ENCODE measurements around the gene CAMK2G.
"Not testable (repeated sequence)": the region's sequence is repeated elsewhere in the genome, so short reads cannot be mapped to it uniquely, and the experiment has no call there.

CAMK2G gene

DNA sequence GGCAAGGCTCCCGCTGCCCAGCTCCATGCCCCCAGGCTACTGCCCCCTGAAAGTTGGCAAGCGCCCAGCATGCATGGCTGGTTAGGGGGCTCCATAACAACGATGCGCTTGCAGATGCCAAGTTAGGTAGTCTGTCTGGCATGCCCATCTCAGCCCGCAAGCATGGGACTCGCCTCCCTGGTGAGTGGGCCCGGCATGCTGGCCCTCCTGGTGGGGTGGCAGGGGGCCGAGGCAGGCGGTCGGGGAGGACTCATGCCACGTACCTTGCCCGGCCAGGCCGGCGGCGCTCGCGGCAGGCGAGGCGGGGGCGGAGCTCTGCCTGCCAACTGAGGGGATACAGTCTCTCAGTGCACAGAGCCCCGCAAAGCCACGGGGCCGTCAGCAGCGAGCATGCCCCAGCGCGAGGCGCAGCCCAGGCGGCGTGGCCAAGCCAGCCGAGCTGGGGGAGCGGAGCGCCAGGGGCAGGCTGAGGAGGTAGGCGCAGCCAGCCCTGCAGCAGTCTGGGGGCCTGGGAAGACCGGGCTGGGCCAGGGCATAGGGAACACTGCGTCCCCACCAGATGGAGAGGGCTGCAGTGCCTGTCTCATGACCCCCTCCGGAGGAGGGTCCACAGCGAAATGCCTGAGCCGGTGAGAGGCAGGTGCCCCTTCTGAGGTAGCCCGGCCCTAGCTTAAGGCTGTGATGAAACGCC is 34.9 kb downstream of the CAMK2G start:
- no peak for DNase-seq (ENCODE audit: low read depth)

DNA sequence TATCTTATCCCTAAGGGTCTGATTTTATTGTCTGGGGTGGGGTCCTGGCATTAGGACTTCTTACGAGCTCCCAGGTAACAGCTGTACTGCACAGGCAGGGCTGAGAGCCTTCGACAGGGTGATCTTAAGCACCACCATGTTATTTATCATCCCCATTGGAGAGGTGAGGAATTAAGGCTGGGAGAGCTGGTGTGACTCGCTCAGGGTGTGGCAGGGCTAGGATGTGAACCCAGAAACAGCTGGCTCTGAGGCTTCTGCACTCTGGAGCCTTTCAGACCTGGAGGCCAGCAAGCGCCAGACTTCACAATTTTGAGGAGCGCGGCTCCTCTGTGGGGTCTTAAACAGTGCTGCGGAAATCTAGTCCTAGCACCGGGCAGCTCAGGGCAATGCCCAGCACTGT is 35.5 kb downstream of the CAMK2G start:
- DNase-seq (ENCODE audit: low read depth): no peak

DNA sequence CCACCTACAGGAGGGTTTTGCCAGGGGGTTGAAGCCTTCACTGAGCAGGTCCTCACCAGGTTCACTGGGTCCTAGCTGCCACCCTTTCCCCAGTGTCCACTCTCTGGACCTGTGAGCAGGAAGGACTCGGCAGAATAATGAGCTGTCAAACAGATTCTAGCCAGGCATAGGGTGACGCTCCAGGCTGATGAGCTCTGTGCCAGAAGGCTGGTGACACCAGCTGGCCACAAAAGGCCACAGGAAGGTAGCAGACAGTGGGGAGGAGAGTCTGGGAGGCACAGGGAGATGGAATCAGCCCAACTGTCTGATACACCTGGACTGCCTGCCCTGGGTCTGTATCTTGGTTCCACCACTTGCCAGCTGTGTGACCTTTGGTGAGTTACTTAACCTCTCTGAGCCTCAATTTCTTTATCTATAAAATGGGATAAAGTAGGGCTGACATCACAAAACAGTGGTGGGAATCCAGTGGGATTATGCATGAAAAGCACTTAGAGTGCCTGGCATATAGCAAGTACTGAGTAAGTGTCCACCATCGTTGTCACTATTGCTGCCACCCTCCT is 36.3 kb downstream of the CAMK2G start:
- DNase-seq (ENCODE audit: low read depth): no peak

GRCh38 chr10:73837072-73837471 is 37.3 kb downstream of the CAMK2G start:
- DNase-seq (ENCODE audit: low read depth): no peak

- DNase-seq (ENCODE audit: low read depth): no peak
These were observed 37.9 kb downstream of the CAMK2G start for GRCh38 chr10:73836427-73836980.

DNA sequence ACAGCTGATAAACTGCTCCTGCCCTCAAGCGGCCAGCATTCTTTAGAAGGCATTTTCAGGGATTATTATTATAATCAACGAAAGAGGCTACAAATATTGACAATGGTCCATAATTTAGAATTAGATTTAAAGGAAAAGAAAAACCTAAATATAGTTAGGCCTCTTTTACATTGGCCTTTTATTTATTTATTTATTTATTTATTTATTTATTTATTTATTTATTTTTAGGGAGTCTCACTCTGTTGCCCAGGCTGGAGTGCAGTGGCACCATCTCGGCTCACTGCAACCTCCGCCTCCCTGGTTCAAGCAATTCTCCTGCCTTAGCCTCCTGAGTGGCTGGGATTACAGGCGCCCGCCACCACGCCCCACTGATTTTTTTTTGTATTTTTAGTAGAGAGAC is 45.3 kb downstream of the CAMK2G start:
- DNase-seq (ENCODE audit: low read depth): not testable (repeated sequence)

DNA sequence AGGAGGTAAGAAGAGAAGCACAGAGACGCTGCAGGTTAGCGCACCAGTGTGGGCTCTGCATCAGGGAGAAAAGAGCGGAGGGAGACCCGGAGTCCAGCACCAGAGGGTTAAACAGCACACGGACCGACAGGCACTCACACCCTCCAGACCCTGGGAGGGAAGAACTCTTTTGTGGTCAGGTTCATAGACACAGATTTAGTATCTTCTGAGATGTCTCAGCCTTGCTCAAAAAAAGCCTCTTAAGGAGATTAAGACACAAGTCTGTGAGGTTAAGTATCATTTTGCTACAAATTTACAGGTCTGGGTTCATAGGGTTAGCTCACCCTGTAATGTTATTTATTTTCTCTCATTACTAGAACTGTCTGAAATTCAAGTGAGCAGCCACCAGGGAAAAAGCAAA is 46.2 kb downstream of the CAMK2G start:
- DNase-seq (ENCODE audit: low read depth): no peak

GRCh38 chr10:73827346-73828089 is 46.8 kb downstream of the CAMK2G start:
- no peak for DNase-seq (ENCODE audit: low read depth)

GRCh38 chr10:73824146-73824725 is 50.1 kb downstream of the CAMK2G start:
- no peak for DNase-seq (ENCODE audit: low read depth)

DNA sequence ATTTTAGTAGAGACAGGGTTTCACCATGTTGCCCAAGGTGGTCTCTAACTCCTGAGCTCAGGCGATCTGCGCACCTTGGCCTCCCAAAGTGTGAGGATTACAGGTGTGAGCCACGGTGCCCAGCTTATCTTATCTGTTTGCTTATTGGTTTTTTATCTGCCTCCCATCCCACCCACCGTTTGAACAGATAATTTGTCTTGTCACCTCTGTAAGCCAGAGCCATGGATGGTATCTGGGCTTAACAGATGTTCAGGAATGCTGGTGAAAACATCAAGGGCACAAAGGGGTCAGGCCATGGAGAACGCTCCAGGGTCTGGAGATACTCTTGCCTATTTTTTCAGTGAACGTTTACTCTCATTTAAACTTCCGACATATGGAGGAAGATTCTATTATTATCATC is 51.0 kb downstream of the CAMK2G start:
- DNase-seq (ENCODE audit: low read depth): no peak

DNA sequence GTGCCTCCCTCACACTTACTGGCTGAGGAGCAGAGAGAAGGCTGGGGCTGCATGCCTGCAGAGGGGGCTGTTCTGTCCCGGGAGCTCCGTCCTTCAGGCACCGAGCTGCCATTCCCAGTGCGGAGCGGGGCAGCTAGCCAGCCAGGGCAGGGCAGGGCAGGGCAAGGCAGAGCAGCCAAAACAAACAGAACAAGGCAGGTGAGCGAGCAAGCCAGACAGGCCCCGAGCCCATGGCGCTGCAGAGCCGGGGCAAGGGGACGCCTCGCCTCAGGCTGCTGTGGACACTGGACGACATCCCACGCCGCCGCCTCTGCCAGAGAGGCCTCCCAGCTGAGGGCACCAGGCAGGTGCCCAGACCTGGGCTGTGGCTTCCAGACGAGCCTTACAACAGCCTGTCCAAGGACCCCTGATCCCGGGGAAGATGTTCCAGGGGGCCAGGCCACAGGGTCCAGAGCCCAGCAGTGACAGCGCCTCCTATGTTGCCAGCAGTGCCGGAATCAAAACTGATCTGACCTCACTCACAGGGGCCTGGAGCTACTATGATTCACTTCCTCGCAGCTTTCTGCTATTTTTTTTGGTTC is 54.8 kb downstream of the CAMK2G start:
- DNase-seq (ENCODE audit: low read depth): no peak

DNA sequence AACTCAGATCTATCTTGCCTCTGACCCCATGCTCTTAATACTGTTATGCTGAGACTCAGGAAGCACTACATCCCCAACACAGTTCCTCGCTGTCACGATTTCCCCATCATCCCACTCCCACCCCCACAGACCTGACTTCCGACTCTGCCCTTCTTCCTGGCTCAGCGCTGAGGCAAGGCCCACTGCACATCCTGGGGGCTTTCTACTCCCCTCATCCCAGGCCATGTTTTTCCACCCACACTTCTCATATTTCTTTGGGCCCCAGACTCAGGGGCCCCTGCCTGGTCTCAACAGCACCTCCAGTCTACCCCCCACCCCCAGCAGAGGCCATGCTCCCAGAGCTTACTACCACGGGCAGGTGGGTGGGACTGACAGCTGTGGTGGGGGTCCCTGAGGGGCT is 55.3 kb downstream of the CAMK2G start:
- no peak for DNase-seq (ENCODE audit: low read depth)

DNA sequence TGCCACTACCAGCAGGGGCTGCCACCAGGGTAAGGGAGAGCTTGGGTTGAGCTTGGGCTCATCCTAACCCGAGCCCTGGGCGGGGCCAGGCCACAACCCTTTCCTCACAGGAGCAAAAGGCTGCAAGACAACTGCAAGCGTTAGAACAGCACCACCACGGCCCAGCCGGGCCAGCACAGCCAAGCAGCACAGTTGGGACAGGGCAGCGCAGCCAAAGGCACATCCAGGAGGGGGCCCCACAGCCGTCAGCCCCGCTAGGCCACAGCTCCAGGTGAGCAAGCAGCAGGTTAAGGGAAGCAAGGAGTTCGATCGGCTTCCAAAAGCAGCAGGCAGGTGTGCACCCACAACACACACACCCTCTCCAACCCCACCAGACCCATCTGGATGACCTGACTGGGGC is 56.0 kb downstream of the CAMK2G start:
- no peak for DNase-seq (ENCODE audit: low read depth)

- no peak for DNase-seq (ENCODE audit: low read depth)
These were observed 56.5 kb downstream of the CAMK2G start for GRCh38 chr10:73817826-73818225.

DNA sequence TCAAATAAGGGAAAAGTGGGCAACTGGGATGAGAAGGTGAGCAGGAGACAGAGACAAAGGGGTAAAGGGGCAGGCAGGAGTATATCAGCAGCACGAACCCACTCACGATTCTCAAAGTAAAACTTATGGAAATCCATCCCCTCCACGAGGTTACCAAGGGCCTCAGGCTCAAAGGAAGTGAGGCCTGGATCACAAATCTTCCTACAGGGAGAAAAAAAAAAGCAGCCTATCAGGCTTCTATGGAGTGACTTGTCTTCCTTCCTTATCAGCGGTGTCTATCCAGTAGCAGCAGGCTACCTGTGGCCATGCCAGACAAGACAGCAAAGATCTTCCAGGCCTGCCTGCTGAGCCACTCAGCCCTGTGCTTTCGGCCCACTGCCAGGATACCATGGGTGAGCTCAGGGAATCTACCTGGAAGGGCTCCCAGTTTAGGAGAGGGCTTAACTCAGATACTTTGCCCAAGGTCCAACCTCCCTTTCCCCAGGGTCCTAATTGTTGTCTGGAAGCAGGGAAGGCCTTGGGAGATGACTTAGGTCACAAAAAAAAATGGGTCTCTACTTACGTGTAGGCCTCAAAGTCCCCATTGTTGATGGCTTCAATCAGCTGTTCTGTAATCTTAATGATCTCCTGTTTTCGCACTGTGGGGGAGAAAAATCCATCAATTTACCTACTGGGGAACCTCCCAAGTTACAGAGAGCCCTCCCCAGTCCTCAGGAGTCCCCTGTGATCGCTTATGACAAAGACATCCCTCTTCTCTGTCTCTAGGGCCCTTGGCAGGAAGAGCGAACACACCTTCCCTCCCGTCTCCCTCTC is 57.2 kb downstream of the CAMK2G start:
- DNase-seq (ENCODE audit: low read depth): no peak

DNA sequence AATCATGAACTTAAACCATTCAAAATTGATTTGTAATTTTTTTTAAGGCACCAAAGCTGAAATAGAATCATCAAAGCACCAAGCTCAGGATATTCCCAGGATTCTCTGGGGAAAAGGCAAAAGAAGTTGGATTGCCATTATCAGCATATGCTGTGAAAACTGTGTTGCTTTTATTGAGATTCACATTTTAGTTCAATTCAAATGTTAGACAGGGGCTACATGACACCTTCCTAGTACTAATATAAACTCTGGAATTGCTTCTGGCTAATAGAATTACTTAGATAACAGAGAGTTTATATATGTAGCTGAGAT is 58.7 kb downstream of the CAMK2G start:
- DNase-seq (ENCODE audit: low read depth): no peak

DNA sequence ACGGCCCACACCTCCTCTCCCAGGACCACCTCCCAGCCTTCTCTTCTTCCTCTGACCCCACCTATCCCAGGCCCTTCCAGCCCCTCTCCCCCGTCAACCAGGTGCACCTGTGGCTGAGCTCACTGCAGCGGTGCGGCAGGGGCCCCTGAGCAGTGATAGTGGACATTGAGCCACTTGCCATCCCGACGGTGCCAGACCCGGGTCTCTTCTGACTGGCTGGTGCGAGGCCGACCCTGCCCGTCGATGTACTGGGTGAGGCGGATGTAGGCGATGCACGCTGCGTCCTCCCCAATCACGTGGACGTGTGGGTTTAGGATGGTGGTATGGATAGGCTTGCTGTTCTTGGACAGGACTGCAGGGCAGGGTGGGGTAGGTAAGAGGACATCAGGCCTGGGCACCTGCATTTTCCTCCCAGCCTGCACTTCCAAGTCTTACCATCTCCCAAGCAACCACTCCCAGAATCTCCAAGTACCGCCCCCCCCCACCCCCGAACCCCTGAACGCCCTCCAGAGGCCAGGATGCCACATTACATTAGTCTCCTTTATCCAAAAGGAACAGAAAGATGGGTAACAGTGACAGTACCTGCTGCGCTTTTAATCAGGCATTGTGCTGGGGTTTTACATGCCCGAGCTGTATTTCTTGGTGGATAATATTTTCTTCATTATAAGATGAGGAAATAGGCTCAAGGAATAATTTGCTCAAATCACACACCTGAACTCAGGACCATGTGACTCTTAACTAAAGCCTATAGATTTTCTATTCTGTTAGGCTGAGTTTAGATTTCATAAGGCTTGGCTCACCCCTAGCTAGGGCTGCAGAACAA is 59.2 kb downstream of the CAMK2G start:
- DNase-seq (ENCODE audit: low read depth): no peak

GRCh38 chr10:73814276-73814895 is 60.0 kb downstream of the CAMK2G start:
- DNase-seq (ENCODE audit: low read depth): no peak

- DNase-seq (ENCODE audit: low read depth): no peak
These were observed 61.0 kb downstream of the CAMK2G start for GRCh38 chr10:73813333-73813732.

DNA sequence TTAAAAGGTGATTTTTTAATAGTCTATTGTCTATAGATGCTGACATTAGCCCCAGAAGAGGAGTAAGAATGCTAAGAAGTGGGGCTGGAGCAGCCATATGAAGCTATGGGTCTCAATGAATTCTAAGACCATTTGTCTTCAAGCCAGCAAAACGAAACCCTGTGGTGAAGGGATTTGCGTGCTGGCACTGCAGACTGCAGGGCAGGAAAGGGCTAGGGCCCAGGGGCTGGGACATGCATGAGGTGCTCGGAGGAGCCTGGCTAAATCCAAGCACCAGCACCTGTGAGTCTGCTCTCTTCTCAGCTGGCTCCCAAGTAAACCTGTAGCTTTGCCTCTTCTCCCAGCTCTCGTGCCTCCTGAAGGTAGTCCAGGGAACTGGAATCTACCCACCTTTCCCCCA is 61.7 kb downstream of the CAMK2G start:
- DNase-seq (ENCODE audit: low read depth): no peak
